Measurements from ENCODE around the gene ASB3.

GRCh38 chr2:53819634-53820033 is 32.9 kb upstream of the ASB3 start:
- TF ChIP-seq POLR2A (IDR thresholded peaks at IDR 0.05) (no peak), CTCF (IDR thresholded peaks at IDR 0.05) (no peak)
